Stimulated activated CD4-positive, alpha-beta T cell treated with anti-CD3 and anti-CD28 coated beads, Interleukin-2, amount 100 ng/mL, for 48 hours (primary cell): ENCODE data around the gene CFAP73.

Experiments
- DNase-seq, 2 donors: peaks; one replicate each; pipeline ENCODE4 v3.0.0-alpha.2; 2020

CFAP73 gene

GRCh38 chr12:113142886-113143332 lies 6.6 kb upstream of the CFAP73 start:
- no peak for DNase-seq

- no peak for DNase-seq
These were observed 5.6 kb upstream of the CFAP73 start for GRCh38 chr12:113143959-113144358.

DNA sequence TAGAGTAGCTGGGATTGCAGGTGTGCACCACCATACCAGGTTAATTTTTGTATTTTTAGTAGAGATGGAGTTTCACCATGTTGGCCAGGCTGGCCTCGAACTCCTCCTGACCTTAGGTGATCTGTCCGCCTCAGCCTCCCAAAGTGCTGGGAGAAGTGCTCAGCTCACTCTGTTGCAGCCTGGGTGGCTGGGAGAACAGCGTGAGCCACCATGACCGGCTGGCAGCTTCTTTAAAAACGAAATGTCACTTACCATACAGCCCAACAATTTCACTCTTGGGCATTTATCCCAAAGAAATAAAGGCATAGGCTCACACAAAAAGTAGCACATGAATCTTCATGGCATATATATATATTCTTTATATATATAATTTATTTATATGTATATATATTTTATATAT lies 4.7 kb upstream of the CFAP73 start:
- DNase-seq, result no peak

- no peak for DNase-seq
These were observed 3.6 kb upstream of the CFAP73 start for GRCh38 chr12:113145720-113146551.

DNA sequence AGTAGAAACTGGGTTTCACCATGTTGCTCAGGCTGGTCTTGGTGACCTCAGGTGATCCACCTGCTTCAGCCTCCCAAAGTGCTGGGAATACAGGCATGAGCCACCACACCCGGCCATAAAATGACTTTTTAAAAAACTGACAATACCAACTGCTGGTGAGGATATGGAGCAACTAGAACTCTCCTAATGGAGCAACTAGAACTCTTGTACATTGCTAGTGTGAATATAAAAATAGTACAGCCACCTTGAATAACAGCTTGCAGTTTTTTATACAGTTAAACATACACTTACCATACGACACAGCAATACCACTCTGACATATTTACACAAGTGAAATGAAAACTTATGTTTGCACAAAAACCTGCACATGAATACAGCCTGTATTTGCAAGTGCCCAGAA lies 2.5 kb upstream of the CFAP73 start:
- DNase-seq, result no peak

- no peak for DNase-seq
These were observed 2.1 kb downstream of the CFAP73 start for GRCh38 chr12:113151655-113152054.

- DNase-seq, result no peak
These were observed 2.8 kb downstream of the CFAP73 start for GRCh38 chr12:113152196-113152834.

- peak; percentile 44 to 53 for DNase-seq
These were observed 3.6 kb downstream of the CFAP73 start for GRCh38 chr12:113152835-113153814.

GRCh38 chr12:113154351-113154973 lies 4.9 kb downstream of the CFAP73 start:
- DNase-seq, result peak in 1 of 2 donors; percentile 25

DNA sequence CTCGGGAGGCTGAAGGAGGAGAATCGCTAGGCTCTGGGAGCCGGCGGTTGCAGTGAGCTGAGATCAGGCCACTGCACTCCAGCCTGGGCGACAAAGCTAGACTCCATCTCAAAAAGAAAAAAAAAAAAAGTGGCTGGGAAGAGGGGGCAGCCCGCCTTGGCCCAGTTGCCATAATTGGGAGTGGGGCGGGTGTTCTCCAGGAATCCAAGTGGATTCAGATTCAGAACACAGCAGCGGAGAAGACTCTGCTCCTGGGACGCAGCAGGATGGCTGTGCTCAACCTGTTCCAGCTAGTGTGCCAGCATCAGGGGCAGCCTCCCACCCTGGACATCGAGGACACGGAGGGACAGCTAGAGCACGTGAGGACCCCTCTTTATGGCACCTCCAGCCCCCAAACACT lies 5.5 kb downstream of the CFAP73 start:
- DNase-seq, result no peak

DNA sequence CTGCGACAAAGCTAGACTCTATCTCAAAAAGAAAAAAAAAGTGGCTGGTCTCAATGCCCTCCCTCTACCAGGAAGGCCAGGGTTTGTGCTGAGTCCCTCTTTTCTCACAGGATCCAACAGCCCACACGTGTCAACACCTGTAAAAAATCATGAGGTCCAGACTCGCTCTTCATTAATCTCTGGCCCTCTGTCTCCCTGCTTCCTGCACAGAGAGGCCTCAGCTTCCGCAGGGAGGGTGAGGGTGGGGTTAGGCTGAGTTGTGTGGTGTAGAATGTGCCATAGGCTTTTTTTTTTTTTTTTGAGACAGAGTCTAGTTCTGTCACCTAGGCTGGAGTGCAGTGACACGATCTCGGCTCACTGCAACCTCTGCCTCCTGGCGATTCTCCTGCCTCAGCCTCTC lies 6.1 kb downstream of the CFAP73 start:
- no peak for DNase-seq

DNA sequence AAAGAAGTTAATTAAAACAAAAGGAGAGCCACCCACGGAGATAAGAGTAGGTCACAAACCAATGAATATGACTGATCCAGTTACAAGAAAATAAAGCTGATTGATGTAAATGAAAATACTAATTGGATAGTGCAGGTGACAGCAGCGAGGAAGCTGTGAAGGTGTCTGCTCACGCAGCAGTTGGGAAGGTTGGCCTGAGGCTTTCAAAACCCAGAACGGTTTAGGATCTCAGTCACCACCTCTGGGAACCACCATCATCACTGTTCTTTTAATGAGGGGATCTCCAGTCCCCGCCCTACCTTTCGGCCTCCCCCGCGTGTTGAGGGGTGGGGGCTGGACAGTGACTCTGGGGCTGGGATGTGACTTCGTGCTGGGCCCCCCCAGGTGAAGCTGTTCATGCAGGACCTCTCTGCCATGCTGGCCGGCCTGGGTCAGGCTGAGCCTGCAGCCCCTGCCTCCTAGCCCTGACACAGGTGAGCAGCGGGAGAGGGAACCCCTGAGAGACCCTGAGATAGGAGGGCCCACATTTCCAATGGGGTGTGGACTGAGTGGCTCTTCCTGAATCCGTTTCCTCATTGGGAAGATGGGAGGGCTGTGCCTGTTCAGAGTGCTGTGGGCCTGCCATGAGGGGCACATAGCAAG lies 7.8 kb downstream of the CFAP73 start:
- DNase-seq, result no peak

DNA sequence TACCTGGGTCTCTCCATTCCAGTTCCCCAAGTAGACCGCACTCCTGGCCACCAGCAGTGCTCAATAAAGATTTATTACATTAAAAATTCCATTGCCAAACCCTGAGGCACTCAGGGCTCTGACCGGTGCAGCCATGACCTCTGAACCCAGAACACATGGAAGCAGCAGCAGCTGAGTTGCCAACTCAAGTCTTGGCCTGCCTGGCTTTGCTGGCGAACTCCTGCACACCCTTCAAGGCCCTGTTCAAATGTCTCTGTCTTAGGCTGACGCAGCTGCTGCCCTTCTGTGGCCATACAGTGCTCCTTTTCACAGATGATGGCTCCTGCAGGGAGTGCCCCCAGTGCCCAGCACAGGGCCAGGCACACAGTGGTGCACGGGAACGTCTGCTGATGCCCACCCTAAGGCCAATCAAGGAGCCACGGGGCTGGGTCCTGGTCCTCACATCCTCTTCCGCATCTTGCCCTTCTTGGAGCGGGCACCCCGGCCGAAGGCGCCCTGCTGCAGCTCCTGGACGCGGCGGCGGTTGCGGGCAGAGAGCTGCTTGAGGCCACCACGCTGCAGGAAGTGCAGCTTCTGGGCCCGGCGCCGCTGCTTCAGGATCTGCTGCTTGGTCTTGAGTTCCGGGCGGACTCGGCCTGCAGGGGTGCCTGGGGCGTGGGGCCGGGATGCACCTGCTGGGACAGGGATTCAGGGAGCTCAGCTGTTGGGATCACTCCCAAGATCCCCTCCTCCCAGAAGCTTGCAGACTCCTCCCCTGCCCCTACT lies 9.1 kb downstream of the CFAP73 start:
- no peak for DNase-seq

DNA sequence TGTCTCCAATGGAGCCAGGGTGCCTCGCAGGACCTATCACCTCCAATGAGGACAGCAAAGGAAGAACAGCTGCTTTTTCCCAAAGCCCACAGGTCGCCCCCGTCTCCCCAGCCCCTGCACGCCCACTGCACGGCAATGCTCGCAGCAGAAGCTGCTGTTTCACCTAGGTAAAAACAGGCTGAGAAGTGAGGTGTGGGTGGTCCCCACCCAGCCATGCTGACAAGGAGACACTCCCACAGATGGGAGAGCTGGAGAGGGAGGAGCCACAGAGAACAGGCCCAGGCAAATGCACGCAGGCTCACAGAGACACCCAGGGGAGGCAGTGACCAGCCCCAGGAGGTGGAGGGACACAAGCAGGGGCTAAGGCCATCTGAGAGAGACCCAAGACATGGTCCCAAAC lies 10.4 kb downstream of the CFAP73 start:
- no peak for DNase-seq

DNA sequence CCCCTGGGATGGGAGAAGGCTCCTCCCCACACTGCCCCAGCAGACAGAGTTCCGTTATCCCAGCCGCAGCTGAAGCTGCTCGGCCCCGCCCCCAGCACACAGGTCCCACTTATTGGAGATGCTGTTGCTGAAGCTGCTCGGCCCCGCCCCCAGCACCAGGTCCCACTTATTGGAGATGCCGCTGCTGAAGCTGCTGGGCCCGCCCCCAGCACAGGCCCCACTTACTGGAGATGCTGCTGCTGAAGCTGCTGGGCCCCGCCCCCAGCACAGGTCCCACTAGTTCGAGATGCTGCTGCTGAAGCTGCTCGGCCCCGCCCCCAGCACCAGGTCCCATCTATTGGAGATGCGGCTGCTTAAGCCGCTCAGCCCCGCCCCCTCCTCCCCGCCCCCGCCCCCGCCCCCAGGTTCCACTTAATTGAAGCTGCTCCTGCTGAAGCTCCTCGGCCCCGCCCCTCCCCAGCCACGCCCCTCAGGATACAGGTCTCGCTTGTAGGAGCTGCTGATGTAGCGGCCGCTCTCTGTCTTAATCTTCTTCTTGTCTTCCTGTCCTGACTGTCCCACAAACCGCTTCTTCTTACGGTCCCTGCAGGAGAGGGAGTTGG lies 12.0 kb downstream of the CFAP73 start:
- no peak for DNase-seq

DNA sequence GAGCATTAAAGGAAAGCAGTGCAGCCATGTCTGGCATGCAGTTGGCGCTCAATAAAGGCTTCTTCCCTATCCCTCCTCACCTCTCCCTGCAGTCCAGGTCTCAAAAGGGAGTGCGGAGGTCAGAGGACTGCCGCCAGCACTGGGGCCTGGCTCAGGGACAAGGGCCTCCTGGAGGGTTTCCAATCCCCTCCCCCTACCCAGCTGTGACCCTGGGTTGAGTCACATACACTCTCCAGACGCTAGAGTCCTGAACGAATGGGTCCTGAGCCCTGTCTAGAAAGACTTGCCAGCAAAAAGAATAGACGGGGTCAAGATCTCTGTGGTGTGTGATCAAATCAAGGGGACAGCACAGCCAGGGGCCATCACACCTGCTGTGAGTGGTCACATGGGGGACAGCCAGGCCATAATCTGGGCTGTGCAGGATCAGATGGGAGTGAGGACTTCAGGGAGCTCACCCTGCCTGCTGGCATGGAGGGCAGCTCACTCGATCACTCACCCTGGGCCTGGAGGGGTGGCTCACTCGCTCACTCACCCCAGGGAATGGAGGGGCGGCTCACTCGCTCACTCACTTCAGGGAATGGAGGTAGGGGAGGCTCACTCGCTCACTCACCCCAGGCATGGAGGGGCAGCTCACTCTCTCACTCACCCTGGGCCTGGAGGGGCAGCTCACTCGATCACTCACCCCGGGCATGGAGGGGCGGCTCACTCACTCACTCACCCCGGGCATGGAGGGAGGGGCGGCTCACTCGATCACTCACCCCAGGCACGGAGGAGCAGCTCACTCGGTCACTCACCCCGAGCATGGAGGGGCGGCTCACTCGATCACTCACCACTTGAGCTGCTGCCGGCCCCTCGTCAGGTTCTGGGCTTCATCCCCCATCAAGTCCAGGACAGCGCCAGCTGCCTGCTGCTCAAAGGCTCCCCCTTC lies 12.8 kb downstream of the CFAP73 start:
- DNase-seq, result no peak

GRCh38 chr12:113163030-113163360 lies 13.5 kb downstream of the CFAP73 start:
- no peak for DNase-seq

DNA sequence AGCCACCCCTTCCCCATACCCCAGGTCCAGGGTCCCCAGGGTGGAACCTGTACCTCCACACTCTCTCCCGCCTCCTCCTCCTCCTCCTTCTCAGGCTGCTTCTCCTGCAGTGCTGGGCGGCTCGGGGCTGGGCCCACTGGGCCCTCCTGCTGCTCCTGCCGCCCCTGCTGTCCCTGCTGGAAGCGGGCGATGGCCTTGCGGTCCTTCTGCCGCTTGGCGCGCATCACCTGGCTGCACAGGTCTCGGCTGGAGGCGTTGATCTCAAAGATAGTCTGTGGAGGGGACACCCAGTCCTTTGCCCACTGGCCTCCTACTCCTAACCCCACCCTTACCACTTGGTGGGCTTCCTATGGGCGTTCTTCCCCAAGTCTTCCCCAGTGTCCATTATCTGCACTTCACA lies 14.5 kb downstream of the CFAP73 start:
- no peak for DNase-seq

DNA sequence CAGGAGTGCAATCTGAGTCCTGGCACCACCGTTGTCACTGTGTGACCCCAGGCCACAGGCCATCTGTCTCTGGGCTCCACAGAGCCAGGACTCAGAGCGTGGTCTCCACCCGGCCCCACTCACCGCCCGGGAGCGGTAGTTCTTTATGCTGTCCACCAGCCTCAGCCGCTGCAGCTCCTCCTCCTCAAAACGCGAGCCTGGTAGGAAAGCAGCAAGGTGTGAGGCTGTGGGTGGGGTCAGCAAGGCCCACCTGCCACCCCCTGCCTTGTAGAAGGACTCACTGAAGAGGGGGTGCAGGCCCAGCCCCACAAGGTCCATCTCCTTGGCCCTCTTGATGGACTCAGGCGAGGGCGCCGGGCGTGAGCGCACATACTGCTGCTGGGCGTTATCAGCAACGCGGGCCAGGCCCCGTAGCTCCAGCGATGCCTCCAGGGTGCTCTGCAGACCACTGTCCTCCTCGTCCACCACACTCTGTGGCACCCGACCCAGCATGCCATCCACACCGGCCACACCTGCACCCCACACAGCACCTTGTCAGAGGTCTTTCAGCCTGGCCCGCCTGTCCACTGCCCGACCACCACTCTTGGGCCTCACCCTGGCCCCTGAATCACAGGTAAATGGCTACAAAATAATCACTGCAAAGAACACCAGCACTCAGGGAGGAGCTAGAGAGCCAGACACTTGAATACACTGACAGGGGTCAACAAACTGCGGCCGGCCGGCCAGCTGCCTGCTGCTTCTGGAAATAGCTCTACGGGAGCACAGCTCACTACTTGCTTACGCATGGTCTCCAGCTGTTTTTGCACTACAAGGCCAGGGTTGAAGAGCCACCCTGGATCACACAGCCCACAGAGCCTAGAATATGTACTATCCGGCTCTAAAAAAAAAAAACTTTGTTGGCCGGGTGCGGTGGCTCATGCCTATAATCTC lies 16.3 kb downstream of the CFAP73 start:
- DNase-seq, result no peak
